KMS-11 (cell line): Measurements from ENCODE around the gene CYSTM1.

Source experiments
- H2AFZ ChIP-seq: fragments of 200-600 bp; sonication (generic); 2 replicates; pipeline ENCODE4 v1.6.1; 2016; ENCODE audit warnings: antibody characterized with exemption, mixed run types, low read depth
- H3K27ac ChIP-seq: fragments of 200-600 bp; sonication (generic); 2 replicates; pipeline ENCODE4 v1.6.1; 2016; ENCODE audit warnings: mild to moderate bottlenecking, mixed run types
- H3K27me3 ChIP-seq: fragments of 200-600 bp; sonication (generic); 2 replicates; pipeline ENCODE4 v1.6.1; 2017; ENCODE audit warnings: mild to moderate bottlenecking, low read depth, mixed run types, moderate library complexity; ENCODE audit not compliant: insufficient read depth
- H3K36me3 ChIP-seq: fragments of 200-600 bp; sonication (generic); 2 replicates; pipeline ENCODE4 v1.6.1; 2017; ENCODE audit warnings: mild to moderate bottlenecking, mixed run types; ENCODE audit not compliant: insufficient read depth
- H3K4me1 ChIP-seq: fragments of 200-600 bp; sonication (generic); 2 replicates; pipeline ENCODE4 v1.6.1; 2016; ENCODE audit warnings: mild to moderate bottlenecking, low read depth, mixed run types; ENCODE audit not compliant: poor library complexity, severe bottlenecking
- H3K4me2 ChIP-seq: fragments of 200-600 bp; sonication (generic); 2 replicates; pipeline ENCODE4 v1.7.0; 2016; ENCODE audit warnings: mild to moderate bottlenecking, mixed run types
- H3K4me3 ChIP-seq: fragments of 200-600 bp; sonication (generic); IDR thresholded peaks from 2 replicates; pipeline ENCODE4 v1.6.1; 2017; ENCODE audit warnings: low read depth, low read length, mixed read lengths; ENCODE audit not compliant: insufficient read depth
- H3K79me2 ChIP-seq: fragments of 200-600 bp; sonication (generic); 2 replicates; pipeline ENCODE4 v1.6.1; 2016; ENCODE audit warnings: low read depth, mixed run types; ENCODE audit not compliant: insufficient read depth
- H3K9ac ChIP-seq: fragments of 200-600 bp; sonication (generic); 2 replicates; pipeline ENCODE4 v1.6.1; 2016; ENCODE audit warnings: mild to moderate bottlenecking, mixed run types
- H4K20me1 ChIP-seq: fragments of 200-600 bp; sonication (generic); 2 replicates; pipeline ENCODE4 v1.6.1; 2016; ENCODE audit warnings: mild to moderate bottlenecking, mixed run types; ENCODE audit not compliant: insufficient read depth
- TF ChIP-seq, protein P1 (sequence below): fragments of 200-600 bp; sonication (generic); conservative IDR thresholded peaks from 2 replicates; pipeline ENCODE4 v1.6.1; 2017; ENCODE audit warnings: low read depth, mild to moderate bottlenecking, antibody characterized with exemption, low read length, moderate library complexity, mixed read lengths

The CYSTM1 gene

DNA sequence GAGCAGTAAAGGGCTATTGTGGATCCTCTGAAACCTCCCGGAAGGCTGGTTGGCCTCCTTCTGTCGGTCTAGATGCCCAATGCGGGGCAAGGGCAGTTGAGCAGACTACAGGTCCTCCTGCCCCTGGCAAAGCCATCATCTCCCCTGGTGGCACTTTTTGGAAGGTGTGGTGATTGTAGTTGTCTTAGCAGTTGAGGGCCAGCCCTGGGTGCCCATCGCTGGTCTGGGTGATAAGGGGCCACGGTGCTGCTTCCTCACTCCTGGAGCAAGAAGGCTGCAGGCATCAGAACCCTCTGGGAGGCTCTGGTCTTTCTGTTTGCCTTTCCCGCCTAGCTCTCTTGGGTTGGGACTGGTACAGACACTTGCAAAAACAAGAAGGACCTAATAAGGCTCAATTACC is 63.8 kb downstream of the CYSTM1 start:
- no peak overlapping the region for H2AFZ ChIP-seq
- H3K9ac ChIP-seq: no peak overlapping the region
- H3K4me3 ChIP-seq: no peak overlapping the region
- H4K20me1 ChIP-seq: no peaks in the 10 kb centered on the region
- no peak overlapping the region for H3K27ac ChIP-seq
- no peaks in the 10 kb centered on the region for H3K36me3 ChIP-seq
- TF ChIP-seq, protein P1, sequence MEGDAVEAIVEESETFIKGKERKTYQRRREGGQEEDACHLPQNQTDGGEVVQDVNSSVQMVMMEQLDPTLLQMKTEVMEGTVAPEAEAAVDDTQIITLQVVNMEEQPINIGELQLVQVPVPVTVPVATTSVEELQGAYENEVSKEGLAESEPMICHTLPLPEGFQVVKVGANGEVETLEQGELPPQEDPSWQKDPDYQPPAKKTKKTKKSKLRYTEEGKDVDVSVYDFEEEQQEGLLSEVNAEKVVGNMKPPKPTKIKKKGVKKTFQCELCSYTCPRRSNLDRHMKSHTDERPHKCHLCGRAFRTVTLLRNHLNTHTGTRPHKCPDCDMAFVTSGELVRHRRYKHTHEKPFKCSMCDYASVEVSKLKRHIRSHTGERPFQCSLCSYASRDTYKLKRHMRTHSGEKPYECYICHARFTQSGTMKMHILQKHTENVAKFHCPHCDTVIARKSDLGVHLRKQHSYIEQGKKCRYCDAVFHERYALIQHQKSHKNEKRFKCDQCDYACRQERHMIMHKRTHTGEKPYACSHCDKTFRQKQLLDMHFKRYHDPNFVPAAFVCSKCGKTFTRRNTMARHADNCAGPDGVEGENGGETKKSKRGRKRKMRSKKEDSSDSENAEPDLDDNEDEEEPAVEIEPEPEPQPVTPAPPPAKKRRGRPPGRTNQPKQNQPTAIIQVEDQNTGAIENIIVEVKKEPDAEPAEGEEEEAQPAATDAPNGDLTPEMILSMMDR: no peak
- no peaks in the 10 kb centered on the region for H3K4me1 ChIP-seq
- no peaks in the 10 kb centered on the region for H3K27me3 ChIP-seq
- no peaks in the 10 kb centered on the region for H3K79me2 ChIP-seq
- H3K4me2 ChIP-seq: no peak overlapping the region

DNA sequence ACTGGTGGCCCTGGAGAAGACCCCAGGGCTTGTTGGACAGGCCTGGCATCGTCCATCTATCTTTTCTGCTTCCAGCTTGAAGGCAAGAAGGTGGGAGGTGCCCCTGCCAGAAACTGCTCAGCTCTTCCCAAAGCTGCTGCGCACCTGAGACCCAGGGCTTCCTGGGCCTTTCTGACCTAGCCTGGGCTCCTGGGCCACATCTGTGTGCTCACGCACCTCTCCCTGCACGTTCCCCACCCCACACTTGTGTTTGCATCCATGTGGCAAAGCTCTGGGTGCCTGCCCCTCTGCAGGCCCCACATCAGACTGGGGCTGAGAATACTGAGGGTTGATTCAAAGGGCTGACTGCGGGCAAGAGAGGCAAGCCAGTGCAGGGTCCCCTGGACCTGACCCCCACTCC is 64.5 kb downstream of the CYSTM1 start:
- H3K4me1 ChIP-seq: no peaks in the 10 kb centered on the region
- H4K20me1 ChIP-seq: no peaks in the 10 kb centered on the region

DNA sequence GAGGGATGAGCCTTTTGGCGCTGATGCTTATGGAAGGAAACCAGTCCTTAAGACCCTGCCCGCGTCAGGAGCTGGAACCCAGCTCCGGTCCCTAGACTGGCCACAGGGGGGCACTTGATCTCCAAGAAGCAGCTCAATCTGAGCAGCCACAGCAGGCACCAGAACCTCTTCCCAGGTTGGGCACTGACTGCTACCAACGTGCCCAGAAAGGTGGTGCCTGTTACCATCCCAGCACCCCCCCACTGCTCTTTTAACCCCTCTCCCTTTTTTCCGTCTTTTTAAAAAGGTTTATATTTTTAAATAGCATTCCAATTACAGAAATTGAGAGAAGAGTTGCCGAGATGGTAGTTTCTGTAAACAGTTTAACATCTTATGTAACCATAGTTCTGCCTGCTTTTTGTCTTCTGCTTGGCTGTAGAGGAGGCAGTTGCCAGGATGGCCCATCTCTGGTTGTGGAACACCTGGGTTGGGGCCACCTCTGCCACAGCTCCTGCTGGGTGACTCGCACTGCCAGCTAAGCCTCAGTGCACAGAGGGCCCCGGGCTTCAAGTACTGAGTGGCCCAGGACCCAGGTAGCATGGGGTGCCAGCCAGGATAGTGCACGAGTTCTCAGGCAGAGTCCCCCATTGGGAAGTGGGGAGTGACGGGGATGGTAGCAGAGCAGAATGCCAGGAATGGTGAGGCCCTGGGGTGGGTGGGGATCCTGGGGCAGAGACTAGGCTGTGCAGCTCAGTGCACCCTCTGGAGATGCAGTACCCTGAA is 65.1 kb downstream of the CYSTM1 start:
- no peaks in the 10 kb centered on the region for H4K20me1 ChIP-seq
- H3K4me2 ChIP-seq: no peak overlapping the region
- no peaks in the 10 kb centered on the region for H3K36me3 ChIP-seq
- no peaks in the 10 kb centered on the region for H3K27me3 ChIP-seq
- TF ChIP-seq, protein P1: peak; percentile 77
- no peak overlapping the region for H3K27ac ChIP-seq
- no peaks in the 10 kb centered on the region for H3K79me2 ChIP-seq
- H3K4me1 ChIP-seq: no peaks in the 10 kb centered on the region
- H2AFZ ChIP-seq: no peak overlapping the region
- H3K9ac ChIP-seq: no peak overlapping the region
- H3K4me3 ChIP-seq: no peak overlapping the region

More for the DNA sequence above, 64.5 kb downstream of the CYSTM1 start:
- Histone ChIP-seq H3K4me3 (no peak overlapping the region), H2AFZ (no peak overlapping the region), H3K36me3 (no peaks in the 10 kb centered on the region), H3K27me3 (no peaks in the 10 kb centered on the region), H3K9ac (no peak overlapping the region), H3K79me2 (no peaks in the 10 kb centered on the region), H3K27ac (no peak overlapping the region), H3K4me2 (no peak overlapping the region)
- TF ChIP-seq, protein P1: no peak

DNA sequence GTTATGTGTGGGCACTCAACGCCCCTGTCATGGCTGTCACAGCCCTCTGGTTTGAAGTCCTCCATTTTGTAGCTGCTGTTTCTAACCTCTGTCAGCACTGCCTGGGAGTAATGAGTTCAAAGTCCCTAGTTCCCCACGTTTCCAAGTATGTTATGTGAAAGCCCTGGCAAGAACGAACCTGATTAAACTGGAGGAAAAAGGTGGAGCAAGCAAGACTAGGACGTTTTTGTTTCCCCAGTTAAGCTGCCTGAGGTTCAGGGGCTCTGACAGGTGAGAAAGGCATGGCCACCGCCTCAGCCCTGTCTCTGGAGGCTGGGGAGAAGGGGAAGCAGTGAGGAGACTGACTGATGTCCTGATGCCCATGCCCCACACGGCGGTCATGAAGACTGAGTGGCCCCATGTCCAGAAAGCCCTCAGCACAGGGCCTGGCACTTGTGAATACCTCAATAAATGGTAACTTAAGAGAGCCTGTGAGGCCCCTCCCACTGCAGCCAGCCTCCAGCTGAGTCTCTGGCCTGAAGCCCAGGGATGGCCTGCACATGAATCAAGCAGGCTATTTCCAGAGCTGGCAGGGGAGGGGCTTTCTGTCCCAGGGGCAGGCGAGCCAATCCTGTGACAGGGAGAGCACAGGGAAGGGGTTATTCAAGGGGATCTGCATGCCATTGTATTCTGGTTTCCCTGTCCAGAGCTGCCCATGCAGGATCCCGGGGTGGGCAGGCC is 66.2 kb downstream of the CYSTM1 start:
- no peaks in the 10 kb centered on the region for H4K20me1 ChIP-seq
- H3K27ac ChIP-seq: no peak overlapping the region
- no peaks in the 10 kb centered on the region for H3K36me3 ChIP-seq
- no peak overlapping the region for H3K4me3 ChIP-seq
- TF ChIP-seq, protein P1: no peak
- no peak overlapping the region for H2AFZ ChIP-seq
- H3K9ac ChIP-seq: no peak overlapping the region
- H3K4me2 ChIP-seq: no peak overlapping the region
- no peaks in the 10 kb centered on the region for H3K27me3 ChIP-seq
- H3K79me2 ChIP-seq: no peaks in the 10 kb centered on the region
- no peaks in the 10 kb centered on the region for H3K4me1 ChIP-seq
